Measurements from ENCODE around the gene MMP7.

Gene MMP7

GRCh38 chr11:102499931-102500330 is 30.6 kb downstream of the MMP7 start:
- no peak overlapping the region for H3K27ac ChIP-seq
- H3K4me3 ChIP-seq = no peak overlapping the region

GRCh38 chr11:102499151-102499550 is 31.4 kb downstream of the MMP7 start:
- Histone ChIP-seq H3K4me3 (no peak overlapping the region), H3K27ac (no peak overlapping the region)

GRCh38 chr11:102497061-102497460 is 33.5 kb downstream of the MMP7 start:
- Histone ChIP-seq H3K4me3 (no peak overlapping the region), H3K27ac (no peak overlapping the region)

- no peak overlapping the region for H3K4me3 ChIP-seq
- H3K27ac ChIP-seq = no peak overlapping the region
These were observed 35.1 kb downstream of the MMP7 start for GRCh38 chr11:102495161-102496042.

GRCh38 chr11:102494216-102494615 is 36.3 kb downstream of the MMP7 start:
- no peak overlapping the region for H3K27ac ChIP-seq
- H3K4me3 ChIP-seq = no peak overlapping the region

- Histone ChIP-seq H3K27ac (no peak overlapping the region), H3K4me3 (no peak overlapping the region)
These were observed 37.0 kb downstream of the MMP7 start for GRCh38 chr11:102493524-102493923.

- no peak overlapping the region for H3K27ac ChIP-seq
- no peak overlapping the region for H3K4me3 ChIP-seq
These were observed 38.6 kb downstream of the MMP7 start for GRCh38 chr11:102491969-102492368.

GRCh38 chr11:102489186-102490145 is 41.1 kb downstream of the MMP7 start:
- no peak overlapping the region for H3K4me3 ChIP-seq
- H3K27ac ChIP-seq = no peak overlapping the region

GRCh38 chr11:102488208-102488607 is 42.3 kb downstream of the MMP7 start:
- H3K4me3 ChIP-seq = no peak overlapping the region

GRCh38 chr11:102487214-102487613 is 43.3 kb downstream of the MMP7 start:
- H3K27ac ChIP-seq = no peak overlapping the region
- no peak overlapping the region for H3K4me3 ChIP-seq

More at GRCh38 chr11:102488208-102488607, 42.3 kb downstream of the MMP7 start:
- no peak overlapping the region for H3K27ac ChIP-seq

- no peak overlapping the region for H3K4me3 ChIP-seq
- H3K27ac ChIP-seq = no peak overlapping the region
These were observed 44.0 kb downstream of the MMP7 start for GRCh38 chr11:102486584-102486983.

GRCh38 chr11:102485095-102485722 is 45.3 kb downstream of the MMP7 start:
- Histone ChIP-seq H3K27ac (no peak overlapping the region), H3K4me3 (no peak overlapping the region)

- no peak overlapping the region for H3K27ac ChIP-seq
- H3K4me3 ChIP-seq = no peak overlapping the region
These were observed 48.1 kb downstream of the MMP7 start for GRCh38 chr11:102482433-102482832.

- Histone ChIP-seq H3K27ac (no peak overlapping the region), H3K4me3 (no peak overlapping the region)
These were observed 50.8 kb downstream of the MMP7 start for GRCh38 chr11:102479733-102480132.

GRCh38 chr11:102478673-102479299 is 51.8 kb downstream of the MMP7 start:
- no peak overlapping the region for H3K27ac ChIP-seq
- no peak overlapping the region for H3K4me3 ChIP-seq

- Histone ChIP-seq H3K27ac (peak overlapping the region in 6 of 21 experiments; percentile 14 to 47 (median 32)), H3K4me3 (no peak overlapping the region)
These were observed 53.7 kb downstream of the MMP7 start for GRCh38 chr11:102476812-102477211.

- H3K4me3 ChIP-seq = no peak overlapping the region
- H3K27ac ChIP-seq = peak overlapping the region in 4 of 21 experiments; percentile 11 to 43 (median 21)
These were observed 54.5 kb downstream of the MMP7 start for GRCh38 chr11:102476069-102476468.

GRCh38 chr11:102473543-102473942 is 57.0 kb downstream of the MMP7 start:
- Histone ChIP-seq H3K27ac (no peak overlapping the region), H3K4me3 (no peak overlapping the region)

GRCh38 chr11:102472127-102472526 is 58.4 kb downstream of the MMP7 start:
- H3K4me3 ChIP-seq = no peak overlapping the region
- H3K27ac ChIP-seq = no peak overlapping the region

GRCh38 chr11:102471474-102471873 is 59.1 kb downstream of the MMP7 start:
- H3K27ac ChIP-seq = peak overlapping the region in 1 of 21 experiments; percentile 26
- no peak overlapping the region for H3K4me3 ChIP-seq

All from skin epidermis (tissue), 12 donors.